NCI-H460 (cell line): ENCODE data around the gene RASGRP4. TPM values are rescaled to one million over a fixed set of nuclear protein-coding genes. Genes with fewer than 3 reads are reported as not detected.

ENCODE experiments used
- total RNA-seq: library from RNA; depleted of rRNA; stranded (reverse); fragments of >200 nt; shearing (Covaris generic); gene quantifications from 2 replicates; pipeline ENCODE4 v1.2.3, GENCODE V29; 2014; rRNA removed

Gene RASGRP4
- total RNA-seq, 1 experiment from 2014 or later, result not detected

Other genes with a start within 250 kb of the RASGRP4 start
- 1.7 and 2.2 TPM in 2 replicates for gene DPF1, start 202.0 kb downstream of the RASGRP4 start, total RNA-seq
- gene PPP1R14A, start 169.8 kb downstream of the RASGRP4 start, total RNA-seq, result not detected in 2 replicates
- gene SPINT2, start 161.6 kb downstream of the RASGRP4 start, total RNA-seq, result 0.35 and 0.64 TPM in 2 replicates
- 64.5 and 89.5 TPM in 2 replicates for gene C19orf33, start 122.0 kb downstream of the RASGRP4 start, total RNA-seq
- gene YIF1B, start 110.3 kb downstream of the RASGRP4 start, total RNA-seq, result 35.9 and 47.5 TPM in 2 replicates
- 0.15 and 0.26 TPM in 2 replicates for gene KCNK6, start 106.4 kb downstream of the RASGRP4 start, total RNA-seq
- 0.69 and 0.81 TPM in 2 replicates for gene CATSPERG, start 90.4 kb downstream of the RASGRP4 start, total RNA-seq
- gene PSMD8, start 51.6 kb downstream of the RASGRP4 start, total RNA-seq, result 155 and 167 TPM in 2 replicates
- 0.17 TPM in 1 of 2 replicates, not detected in the other for gene GGN, start 38.2 kb downstream of the RASGRP4 start, total RNA-seq
- 0.29 and 0.97 TPM in 2 replicates for gene SPRED3, start 37.5 kb downstream of the RASGRP4 start, total RNA-seq
- gene FAM98C, start 23.1 kb downstream of the RASGRP4 start, total RNA-seq, result 12.1 and 12.5 TPM in 2 replicates
- 0.12 and 1.1 TPM in 2 replicates for gene RYR1, start 7.5 kb upstream of the RASGRP4 start, total RNA-seq
- gene MAP4K1, start 191.7 kb upstream of the RASGRP4 start, total RNA-seq, result 0.10 TPM in 1 of 2 replicates, not detected in the other
- gene EIF3K, start 193.0 kb upstream of the RASGRP4 start, total RNA-seq, result 194 and 195 TPM in 2 replicates
- gene ACTN4, start 221.4 kb upstream of the RASGRP4 start, total RNA-seq, result 145 and 155 TPM in 2 replicates